CD4-positive, alpha-beta T cell treated with Interleukin-4 for 4 hours (primary cell): ENCODE data around the gene CFAP74.

Experiments
- DNase-seq: peaks from one replicate; pipeline ENCODE4 v3.0.0-alpha.2; 2020

Gene CFAP74

DNA sequence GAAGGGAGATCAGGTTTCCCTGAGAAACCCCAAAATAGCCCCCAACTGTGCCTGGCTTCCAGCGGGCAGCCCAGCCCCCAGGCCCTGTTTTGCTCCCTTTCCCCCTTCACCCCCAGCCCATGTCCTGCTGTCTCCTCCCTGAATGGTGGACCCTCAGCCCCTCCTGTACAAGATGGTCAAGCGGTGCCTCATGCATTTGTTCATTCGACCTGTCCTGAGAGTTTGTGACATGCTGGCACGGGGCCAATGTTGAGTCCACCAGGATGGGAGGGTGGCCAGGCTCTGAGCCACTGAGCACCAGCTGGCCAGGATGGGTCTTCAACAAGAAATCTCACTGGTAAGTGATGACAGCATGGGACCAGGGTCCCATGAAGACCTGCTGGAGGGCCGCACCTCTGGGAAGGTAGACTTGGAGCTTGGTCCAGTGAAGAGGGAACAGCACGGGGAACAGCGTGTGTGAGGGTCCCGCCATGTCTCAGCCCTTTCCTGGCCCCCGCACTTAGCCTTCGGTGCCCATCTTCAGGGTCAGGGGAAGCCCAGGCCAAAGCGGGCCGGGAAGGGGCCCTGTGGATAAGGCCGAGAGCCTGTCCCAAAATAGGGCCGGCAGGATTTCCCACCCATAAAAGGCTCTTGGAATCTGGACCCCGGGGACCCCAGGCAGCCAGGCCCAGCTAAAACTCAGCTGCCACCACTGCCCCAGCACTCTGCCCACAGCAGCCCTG is 88.5 kb downstream of the CFAP74 start, which contains the start of gene CALML6:
Gene CALML6 (plus strand): TSS at position 290 of the 722 bp plus-strand sequence. CDS start 21 bp downstream, at position 311.
- no peak for DNase-seq

DNA sequence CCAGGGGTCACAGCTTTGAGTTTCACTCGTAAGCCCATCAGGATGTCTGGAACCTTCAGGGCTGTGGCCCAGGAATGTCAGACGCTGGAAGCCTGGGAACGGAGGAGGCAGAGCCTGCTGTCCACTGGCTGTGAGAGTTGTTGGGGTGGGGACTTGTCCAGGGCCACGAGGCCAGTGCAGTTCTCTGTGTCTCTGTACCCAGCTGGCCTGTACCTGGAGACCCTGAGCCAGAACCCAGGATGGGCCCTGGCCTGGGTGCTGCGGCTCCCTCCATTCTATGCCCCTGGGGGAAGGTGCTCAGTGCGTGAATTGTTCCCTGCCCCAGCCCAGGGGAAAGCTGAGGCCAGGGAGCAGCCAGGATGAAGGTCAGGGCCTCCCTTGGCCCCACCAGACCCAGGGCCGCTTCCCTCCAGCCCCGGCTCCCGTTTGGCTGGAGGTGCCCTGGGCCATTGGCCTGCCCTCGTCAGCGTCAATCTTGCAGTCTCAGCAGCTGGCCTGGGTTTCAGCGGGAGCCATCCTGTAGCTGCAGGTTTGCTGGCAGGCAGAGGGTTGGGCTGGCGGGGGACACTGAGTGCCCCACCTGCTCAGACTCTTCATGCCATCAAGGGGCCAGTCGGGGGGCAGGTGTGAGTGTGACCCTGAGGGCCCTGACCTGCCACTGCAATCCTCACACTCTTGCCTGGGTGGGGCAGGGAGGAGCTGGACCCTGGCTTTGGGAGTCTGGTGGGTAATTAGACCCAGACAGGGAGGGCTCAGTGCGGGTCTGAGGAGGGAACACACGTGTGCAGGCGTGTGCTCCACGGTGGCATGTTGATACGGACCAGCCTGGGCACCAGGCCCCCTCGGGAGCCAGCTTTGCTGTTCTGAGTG is 89.2 kb downstream of the CFAP74 start:
- no peak for DNase-seq

DNA sequence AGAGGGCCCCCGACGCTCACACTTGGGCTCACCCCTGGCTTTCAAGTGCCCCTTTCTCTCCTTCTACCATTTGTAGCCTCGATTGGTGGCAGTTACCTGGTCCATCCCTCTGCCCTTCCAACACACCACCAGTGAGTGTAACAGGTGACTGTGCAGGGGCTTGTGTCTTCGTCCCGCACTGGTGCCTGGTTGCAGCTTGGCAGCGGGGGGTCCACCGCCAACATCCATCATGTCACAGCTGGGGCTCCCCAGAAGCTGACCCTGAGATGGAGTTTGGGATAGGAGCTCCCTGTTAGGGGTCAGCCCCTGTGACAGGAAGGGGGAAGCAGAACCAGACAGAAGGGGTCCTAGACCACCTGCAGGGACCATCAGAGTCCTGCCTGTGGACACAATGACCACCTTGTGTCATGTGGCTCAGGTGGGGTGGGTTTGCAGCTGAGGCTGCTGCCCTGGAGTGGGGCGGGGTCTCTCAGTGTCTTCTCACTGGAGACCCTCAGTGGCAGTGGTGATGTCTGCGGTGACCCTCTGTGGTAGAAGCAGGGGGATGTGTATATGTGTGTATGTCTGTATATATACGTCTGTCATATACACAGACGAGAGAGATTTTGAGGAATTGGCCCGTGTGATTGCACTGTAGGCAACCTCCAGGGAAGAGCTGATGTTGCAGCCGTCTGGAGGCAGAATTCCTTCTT is 92.1 kb downstream of the CFAP74 start:
- no peak for DNase-seq

GRCh38 chr1:1910651-1911331 is 92.8 kb downstream of the CFAP74 start:
- no peak for DNase-seq

GRCh38 chr1:1910033-1910465 is 93.5 kb downstream of the CFAP74 start:
- DNase-seq = no peak

DNA sequence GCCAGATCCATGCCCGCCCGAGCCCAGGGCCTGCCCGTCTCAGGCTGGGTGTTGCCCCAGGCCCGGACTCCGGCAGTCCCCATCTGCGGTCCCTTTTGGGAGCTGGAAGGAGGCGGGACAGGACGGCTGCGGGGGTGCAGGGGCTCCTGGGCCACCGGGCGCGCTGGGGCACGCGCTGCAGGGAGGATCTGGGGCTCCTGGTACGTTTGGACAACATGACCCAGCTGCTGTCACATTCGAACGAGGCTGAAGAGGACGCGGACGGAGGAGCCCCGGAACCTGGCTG is 95.1 kb downstream of the CFAP74 start:
- DNase-seq = no peak

DNA sequence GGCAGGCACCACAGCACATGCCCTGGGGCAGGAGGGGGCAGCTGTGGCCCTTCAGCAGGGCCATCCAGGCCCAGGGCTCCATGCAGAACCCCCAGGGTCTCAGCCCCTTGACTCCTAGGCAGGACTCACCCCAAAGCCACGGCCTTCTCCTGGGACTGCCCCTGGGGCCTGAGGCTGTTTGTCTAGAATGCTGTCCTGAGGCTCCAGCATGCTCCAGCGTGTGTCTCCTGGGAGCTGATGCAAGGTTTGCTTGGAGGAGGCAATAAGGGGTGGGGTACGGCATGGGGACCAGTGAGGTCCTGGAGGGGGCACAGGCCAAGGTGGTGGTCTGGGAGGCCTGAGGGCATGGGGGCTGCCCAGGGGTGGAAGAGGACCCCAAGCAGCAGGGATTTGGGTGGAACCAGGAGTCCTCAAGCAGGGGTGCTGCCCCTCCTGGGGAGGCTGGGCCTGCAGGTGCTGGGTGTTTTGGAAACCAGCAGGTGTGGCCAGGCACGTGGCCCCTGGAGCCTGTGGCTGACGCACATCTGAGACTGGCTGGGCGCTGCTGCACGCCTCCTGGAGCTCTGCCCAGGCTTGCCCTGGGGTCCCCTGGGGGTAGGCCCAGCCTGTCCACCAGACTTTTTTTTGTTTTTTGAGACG is 96.4 kb downstream of the CFAP74 start:
- DNase-seq = no peak

DNA sequence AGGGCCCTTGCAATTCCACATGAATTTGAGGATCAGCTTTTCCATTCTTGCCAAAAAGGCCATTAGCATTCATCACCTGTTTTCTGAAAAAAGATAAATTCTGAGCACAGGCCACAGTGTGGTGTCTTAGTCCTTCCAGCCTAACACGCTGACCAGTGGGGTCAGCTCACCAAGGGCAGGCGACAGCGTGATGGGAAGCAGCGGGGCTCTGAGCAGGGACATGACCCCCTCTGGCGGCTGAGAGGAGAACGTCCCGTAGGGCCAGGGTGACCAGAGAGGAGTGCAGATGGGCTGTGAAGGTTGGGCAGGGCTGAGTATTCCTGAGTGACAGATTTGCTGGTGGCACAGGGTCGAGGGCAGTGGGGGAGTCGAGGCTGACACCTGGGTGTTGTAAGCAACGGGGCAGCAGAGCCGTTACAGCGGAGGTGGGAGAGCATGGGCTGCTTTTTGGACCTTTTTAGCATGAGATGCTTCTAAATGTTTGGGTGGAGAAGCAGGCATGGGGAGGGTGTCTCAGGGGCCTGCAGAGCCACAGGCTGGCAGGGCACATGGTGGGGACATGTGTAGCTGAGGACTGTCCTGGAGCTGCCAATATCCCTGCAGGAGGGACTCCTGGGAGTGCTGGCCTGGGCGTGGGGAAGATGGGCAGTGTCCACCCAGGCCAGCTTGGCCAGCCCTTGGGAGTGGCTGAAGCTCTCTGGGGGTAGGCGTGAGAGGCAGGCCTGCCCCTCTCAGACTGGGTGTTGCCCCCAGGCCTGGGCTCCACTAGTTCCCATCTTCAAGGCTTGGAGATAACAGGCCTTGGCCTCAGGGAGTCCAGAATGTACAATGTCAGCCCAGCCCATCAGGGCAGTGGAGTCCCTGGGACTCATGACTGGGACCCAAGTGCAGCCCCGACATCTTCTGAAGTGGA is 97.1 kb downstream of the CFAP74 start:
- peak; percentile 64 for DNase-seq

- no peak for DNase-seq
Observed at GRCh38 chr1:1903224-1903623, 100.4 kb downstream of the CFAP74 start.

GRCh38 chr1:1901641-1902294 is 101.8 kb downstream of the CFAP74 start:
- DNase-seq = no peak

DNA sequence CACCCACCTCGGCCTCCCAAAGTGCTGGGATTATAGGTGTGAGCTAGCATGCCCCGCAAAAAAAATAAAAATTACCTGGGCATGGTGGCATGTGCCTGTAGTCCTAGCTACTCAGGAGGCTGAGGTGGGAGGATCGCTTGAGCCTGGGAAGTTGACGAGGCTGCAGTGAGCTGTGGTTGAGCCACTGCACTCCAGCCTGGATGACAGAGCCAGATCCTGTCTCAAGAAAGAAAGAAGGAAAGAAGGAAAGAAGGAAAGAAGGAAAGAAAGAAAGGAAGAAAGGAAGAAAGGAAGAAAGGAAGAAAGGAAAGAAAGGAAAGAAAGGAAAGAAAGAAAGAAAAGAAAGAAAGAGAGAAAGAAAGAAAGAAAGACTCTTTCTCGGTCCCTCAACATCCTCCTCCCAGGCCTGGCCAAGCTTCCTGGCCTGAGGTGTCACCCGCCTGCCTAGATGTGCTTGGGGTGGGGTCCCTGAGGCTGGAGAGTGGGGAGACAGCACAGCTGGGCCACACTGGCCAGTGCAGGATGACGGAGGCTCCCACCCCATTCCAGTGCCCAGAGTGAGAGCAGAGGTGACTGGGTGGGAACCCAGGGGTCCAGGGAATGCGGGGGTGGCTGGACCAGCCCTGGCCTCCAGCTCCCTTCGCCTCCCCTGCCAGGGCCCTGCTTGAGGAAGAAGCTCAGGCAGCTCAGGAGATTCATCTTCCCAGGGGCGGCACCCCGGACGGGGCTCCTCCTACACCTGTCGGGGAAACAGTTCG is 102.5 kb downstream of the CFAP74 start:
- DNase-seq = no peak

- no peak for DNase-seq
Observed at GRCh38 chr1:1899967-1900327, 103.6 kb downstream of the CFAP74 start.

DNA sequence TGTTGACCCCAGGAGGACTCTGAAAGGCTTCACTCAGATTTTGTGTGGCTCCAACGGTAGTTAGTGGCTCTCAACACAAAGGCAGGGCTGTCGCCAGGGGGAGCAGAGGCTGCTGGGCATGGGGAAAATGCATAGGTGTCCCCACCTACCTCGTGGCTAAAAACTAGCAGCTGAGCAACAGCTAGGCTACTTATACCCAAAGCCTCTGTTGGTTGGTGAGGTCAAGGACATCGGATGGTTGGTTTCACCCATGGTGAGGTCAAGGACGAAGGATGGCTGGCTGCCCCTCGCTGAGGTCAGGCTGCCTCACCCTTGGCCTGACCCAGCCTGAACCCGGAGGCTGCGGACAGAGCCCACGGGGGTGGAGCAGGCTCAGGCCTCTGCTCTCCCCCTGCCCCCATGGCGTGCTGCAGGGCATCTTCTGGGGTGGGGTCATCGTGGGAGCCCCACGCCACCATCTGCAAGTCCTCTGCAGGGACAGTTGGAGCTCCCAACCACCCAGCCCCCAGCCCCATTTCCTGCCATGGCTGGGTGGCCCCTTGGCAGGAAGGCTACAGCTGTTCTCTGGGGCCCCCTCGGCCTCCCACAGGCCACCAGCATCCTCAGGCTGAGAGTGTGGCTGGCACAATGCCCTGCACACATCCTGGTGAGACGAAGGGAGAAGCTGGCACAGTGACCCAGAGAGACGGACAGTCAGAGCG is 104.2 kb downstream of the CFAP74 start:
- DNase-seq = no peak

GRCh38 chr1:1898246-1898933 is 105.2 kb downstream of the CFAP74 start:
- no peak for DNase-seq

DNA sequence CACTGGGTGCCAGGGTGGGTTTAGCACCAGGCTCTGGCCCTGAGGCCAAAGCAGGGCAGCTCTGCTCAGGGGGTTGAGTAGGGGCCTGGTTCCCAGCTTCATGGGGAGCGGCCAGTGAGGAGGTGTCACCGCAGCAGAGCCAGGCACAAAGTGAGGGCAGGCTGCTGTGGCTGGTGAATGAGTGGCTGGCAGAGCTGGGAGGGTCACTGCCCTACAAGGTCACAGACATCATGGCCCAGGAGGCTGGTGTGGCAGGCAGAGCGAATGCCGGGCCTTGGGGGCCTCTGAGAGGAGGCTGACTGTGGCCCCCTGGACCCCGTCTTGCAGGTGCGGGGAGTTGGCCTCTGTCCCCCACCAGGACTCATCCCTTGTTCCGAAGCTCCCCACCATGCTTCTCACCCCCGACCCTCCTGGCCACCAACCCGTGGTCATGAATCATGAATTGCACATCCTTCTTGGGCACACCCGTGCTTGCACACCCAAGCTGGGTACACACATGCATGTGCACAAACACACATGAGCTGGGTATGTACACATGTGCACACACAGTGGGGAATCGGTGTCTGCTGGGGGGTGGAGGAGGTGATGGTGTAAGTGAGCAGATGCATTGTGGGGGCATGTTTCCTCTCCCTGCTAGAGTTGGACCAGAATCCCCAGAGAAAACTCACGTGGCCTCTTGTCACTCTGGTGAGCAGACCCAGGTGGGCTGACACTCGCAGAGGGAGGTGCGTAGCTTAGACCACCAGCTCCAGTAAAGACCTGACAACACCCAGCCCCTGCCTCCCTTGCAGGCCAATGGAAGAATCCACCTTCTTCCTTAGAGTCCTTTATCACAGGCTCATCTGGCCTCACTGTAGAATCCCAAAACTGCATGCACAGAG is 107.9 kb downstream of the CFAP74 start:
- DNase-seq = no peak

- DNase-seq = no peak
Observed at GRCh38 chr1:1895060-1895418, 108.5 kb downstream of the CFAP74 start.

GRCh38 chr1:1894354-1895059 is 109.1 kb downstream of the CFAP74 start:
- no peak for DNase-seq
